Natural killer cell (primary cell): Measurements from ENCODE around the gene PIK3CB. TPM values are rescaled to one million over a fixed set of nuclear protein-coding genes. Genes with fewer than 3 reads are reported as not detected.

Experiments
- ATAC-seq, 3 donors: fragments of 150-1000 bp in 2 of 3; fragments of 200-7000 bp in 1 of 3; cut with Tn5 transposase; 1 replicate in 1 of 3; 2 replicates in 2 of 3; pipeline ENCODE4 v1.10.0; 2021; ENCODE audit warnings: mild to moderate bottlenecking in 2 of 3, moderate library complexity in 2 of 3
- DNase-seq, 2 donors: peaks; one replicate each; pipeline versions ENCODE4 v3.0.0 to v3.0.0-alpha.2; 2013 to 2021; ENCODE audit warnings: mixed read lengths in 1 of 2
- H3K27ac ChIP-seq: one replicate; pipeline ENCODE4 v1.5.1; 2013; ENCODE audit warnings: mild to moderate bottlenecking, low read length
- H3K27me3 ChIP-seq: one replicate; pipeline ENCODE4 v1.6.1; 2013; ENCODE audit warnings: low read length; ENCODE audit not compliant: control insufficient read depth, insufficient read depth
- H3K36me3 ChIP-seq: one replicate; pipeline ENCODE4 v1.6.1; 2013; ENCODE audit warnings: low read length; ENCODE audit not compliant: control insufficient read depth, insufficient read depth
- H3K4me1 ChIP-seq: one replicate; pipeline ENCODE4 v1.6.1; 2013; ENCODE audit warnings: low read length; ENCODE audit not compliant: control insufficient read depth, insufficient read depth
- H3K4me3 ChIP-seq: one replicate; pipeline ENCODE4 v1.5.1; 2013; ENCODE audit warnings: low read length
- H3K9me3 ChIP-seq: one replicate; pipeline ENCODE4 v1.6.1; 2013; ENCODE audit warnings: low read length; ENCODE audit not compliant: control insufficient read depth, insufficient read depth
- H3K27ac Mint-ChIP-seq, 2 donors: one replicate each; pipeline ENCODE4 v1.8.0; 2022; ENCODE audit warnings: mild to moderate bottlenecking in 2 of 2, mixed read lengths in 2 of 2, moderate library complexity in 1 of 2
- H3K27me3 Mint-ChIP-seq, 2 donors: one replicate each; pipeline ENCODE4 v1.8.0; 2022; ENCODE audit warnings: low read depth in 2 of 2, mixed read lengths in 2 of 2
- H3K36me3 Mint-ChIP-seq: one replicate; pipeline ENCODE4 v1.8.0; 2022; ENCODE audit warnings: mixed read lengths
- H3K4me1 Mint-ChIP-seq, 2 donors: one replicate each; pipeline ENCODE4 v1.8.0; 2022; ENCODE audit warnings: mixed read lengths in 2 of 2
- H3K4me3 Mint-ChIP-seq: one replicate; pipeline ENCODE4 v1.8.0; 2022; ENCODE audit warnings: mild to moderate bottlenecking, moderate library complexity, mixed read lengths
- H3K9me3 Mint-ChIP-seq, 2 donors: one replicate each; pipeline ENCODE4 v1.8.0; 2022; ENCODE audit warnings: mixed read lengths in 2 of 2
- WGBS: methylation state at CpG from one replicate; pipeline ENCODE4 v1.1.7; 2013; ENCODE audit warnings: missing lambda C conversion rate; ENCODE audit not compliant: insufficient coverage; 5-methylcytosine and 5-hydroxymethylcytosine counted together
- intact Hi-C: fragments of 100-400 bp; cut with micrococcal nuclease; formaldehyde crosslinking; loops from one replicate; pipeline ENCODE4 v1.14.2; 2022
- total RNA-seq, 4 donors: library from RNA; stranded (reverse); fragments of 120-200 nt in 1 of 4; gene quantifications; one replicate each; pipeline versions ENCODE4 v1.2.3 to v1.2.4, GENCODE V29; 2013 to 2022
- TF ChIP-seq, protein P1 (sequence below): fragments of 200-600 bp; IDR thresholded peaks from one replicate; pipeline ENCODE4 v1.8.0; 2022; ENCODE audit warnings: antibody characterized with exemption

The PIK3CB gene
- total RNA-seq, 3 donors from 2014 or later (not counting 1 experiment from before 2014, with no cell fraction given), result 13.2 to 20.2 (median 18.0) TPM

DNA sequence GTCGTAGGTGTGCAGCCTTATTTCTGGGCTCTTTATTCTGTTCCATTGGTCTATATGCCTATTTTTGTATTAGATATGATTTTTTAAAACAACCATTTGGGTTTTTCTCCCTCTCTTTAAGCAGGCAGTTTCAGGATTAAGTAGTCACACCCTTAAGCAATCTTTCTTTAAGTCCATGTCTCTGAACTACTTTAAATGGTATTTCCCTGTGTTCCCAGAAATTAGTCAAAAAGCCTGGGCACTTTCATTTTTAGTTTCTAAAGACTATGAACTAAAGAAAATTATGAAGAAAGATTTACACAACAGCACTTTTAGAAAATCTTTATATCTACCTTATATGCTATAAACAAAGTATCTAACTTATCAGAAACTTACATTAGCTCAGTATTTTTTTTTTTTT is 115.9 kb downstream of the PIK3CB start:
- Histone ChIP-seq H3K36me3 (no peaks in the 10 kb centered on the region), H3K27me3 (no peaks in the 10 kb centered on the region), H3K27ac (no peak overlapping the region), H3K4me3 (no peak overlapping the region), H3K9me3 (no peaks in the 10 kb centered on the region), H3K4me1 (no peaks in the 10 kb centered on the region)
- intact Hi-C loops, result no loop called here
- TF ChIP-seq, protein P1, sequence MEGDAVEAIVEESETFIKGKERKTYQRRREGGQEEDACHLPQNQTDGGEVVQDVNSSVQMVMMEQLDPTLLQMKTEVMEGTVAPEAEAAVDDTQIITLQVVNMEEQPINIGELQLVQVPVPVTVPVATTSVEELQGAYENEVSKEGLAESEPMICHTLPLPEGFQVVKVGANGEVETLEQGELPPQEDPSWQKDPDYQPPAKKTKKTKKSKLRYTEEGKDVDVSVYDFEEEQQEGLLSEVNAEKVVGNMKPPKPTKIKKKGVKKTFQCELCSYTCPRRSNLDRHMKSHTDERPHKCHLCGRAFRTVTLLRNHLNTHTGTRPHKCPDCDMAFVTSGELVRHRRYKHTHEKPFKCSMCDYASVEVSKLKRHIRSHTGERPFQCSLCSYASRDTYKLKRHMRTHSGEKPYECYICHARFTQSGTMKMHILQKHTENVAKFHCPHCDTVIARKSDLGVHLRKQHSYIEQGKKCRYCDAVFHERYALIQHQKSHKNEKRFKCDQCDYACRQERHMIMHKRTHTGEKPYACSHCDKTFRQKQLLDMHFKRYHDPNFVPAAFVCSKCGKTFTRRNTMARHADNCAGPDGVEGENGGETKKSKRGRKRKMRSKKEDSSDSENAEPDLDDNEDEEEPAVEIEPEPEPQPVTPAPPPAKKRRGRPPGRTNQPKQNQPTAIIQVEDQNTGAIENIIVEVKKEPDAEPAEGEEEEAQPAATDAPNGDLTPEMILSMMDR, result no peak
- 100% methylated on average over 1 of the region's 1 CpG for WGBS
- no peak for ATAC-seq
- Mint-ChIP-seq H3K27me3 (no peaks in the 10 kb centered on the region), H3K4me1 (no peaks in the 10 kb centered on the region), H3K27ac (no peak overlapping the region), H3K9me3 (no peaks in the 10 kb centered on the region), H3K36me3 (no peaks in the 10 kb centered on the region), H3K4me3 (no peak overlapping the region)
- no peak for DNase-seq

DNA sequence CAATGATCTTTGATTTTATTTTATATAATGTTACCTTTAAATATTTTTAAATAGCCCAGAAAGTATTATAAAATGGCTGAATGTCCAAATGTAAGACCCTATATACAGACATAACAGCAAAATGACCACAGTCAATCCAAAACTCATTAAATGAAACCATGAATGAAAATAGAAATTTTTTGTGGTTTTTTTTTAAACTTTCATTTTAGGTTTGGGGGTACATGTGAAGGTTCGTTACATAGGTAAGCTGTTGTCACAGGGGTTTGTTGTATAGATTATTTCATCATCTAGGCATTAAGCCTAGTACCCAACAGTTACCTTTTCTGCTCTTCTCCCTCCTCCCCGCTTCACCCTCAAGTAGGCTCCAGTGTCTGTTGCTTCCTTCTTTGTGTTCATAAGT is 117.4 kb downstream of the PIK3CB start:
- ATAC-seq (no peak), DNase-seq (no peak)
- TF ChIP-seq, protein P1, result no peak
- Histone ChIP-seq H3K36me3 (peaks cover 4% of the 10 kb centered on the region), H3K27ac (no peak overlapping the region), H3K4me1 (no peaks in the 10 kb centered on the region), H3K27me3 (no peaks in the 10 kb centered on the region), H3K4me3 (no peak overlapping the region), H3K9me3 (no peaks in the 10 kb centered on the region)
- intact Hi-C loops, result no loop called here
- 93% methylated on average over 1 of the region's 2 CpGs for WGBS
- Mint-ChIP-seq H3K9me3 (no peaks in the 10 kb centered on the region), H3K27me3 (no peaks in the 10 kb centered on the region), H3K4me3 (no peak overlapping the region), H3K4me1 (no peaks in the 10 kb centered on the region), H3K27ac (no peak overlapping the region), H3K36me3 (no peaks in the 10 kb centered on the region)

DNA sequence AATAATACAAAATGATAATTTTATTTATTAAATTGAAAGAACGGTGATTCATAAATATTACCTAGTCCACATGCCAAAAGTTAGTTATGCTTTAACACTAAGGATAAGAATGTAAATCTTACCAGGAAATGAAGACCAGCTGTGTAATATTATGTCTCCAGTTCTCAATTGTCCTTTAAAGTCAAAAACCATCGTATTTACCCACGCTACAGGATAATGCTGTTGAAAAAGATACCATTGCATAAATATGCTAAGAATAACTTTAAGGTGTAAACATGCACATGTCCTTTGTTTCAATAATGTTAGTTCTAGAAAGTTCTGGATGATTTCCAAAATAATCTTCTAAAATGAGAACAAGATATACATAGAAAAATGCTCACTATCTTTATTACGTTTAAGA is 122.6 kb downstream of the PIK3CB start:
- Mint-ChIP-seq H3K4me1 (no peaks in the 10 kb centered on the region), H3K27me3 (no peaks in the 10 kb centered on the region), H3K4me3 (no peak overlapping the region), H3K9me3 (no peaks in the 10 kb centered on the region), H3K36me3 (no peaks in the 10 kb centered on the region), H3K27ac (no peak overlapping the region)
- Histone ChIP-seq H3K27ac (no peak overlapping the region), H3K9me3 (no peaks in the 10 kb centered on the region), H3K27me3 (no peaks in the 10 kb centered on the region), H3K4me1 (no peaks in the 10 kb centered on the region), H3K4me3 (no peak overlapping the region), H3K36me3 (peaks cover 9% of the 10 kb centered on the region)
- whole genome bisulfite sequencing, result 100% methylated on average over 2 of the region's 4 CpGs
- TF ChIP-seq, protein P1, result no peak
- DNase-seq (no peak), ATAC-seq (no peak)
- intact Hi-C loops, result no loop called here

DNA sequence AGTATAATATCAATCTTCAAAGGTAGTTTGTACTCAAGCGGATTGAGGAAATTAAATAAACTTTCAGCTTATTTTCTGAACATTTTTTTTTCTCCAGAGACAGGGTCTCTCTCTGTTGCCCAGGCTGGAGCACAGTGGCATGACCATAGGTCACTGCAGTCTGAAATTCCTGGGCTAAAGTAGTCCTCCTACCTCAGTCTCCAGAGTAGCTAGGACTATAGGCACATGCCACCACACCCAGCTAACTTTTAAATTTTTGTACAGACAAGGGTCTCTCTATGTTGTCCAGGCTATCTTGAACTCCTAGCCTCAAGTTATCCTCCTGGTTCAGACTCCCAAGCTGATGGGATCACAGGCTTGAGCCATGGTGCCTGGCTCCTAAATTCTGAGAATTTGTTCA is 129.1 kb downstream of the PIK3CB start:
- no peak overlapping the region for H3K4me3 ChIP-seq
- intact Hi-C loops, result no loop called here
- no peak overlapping the region for H3K4me3 Mint-ChIP-seq
- H3K36me3 ChIP-seq, result peaks cover 11% of the 10 kb centered on the region
- no CpG with 5 or more reads among the region's 1 CpG for WGBS
- ATAC-seq (no peak), DNase-seq (no peak)
- H3K27ac Mint-ChIP-seq, result no peak overlapping the region
- H3K9me3 Mint-ChIP-seq, result no peaks in the 10 kb centered on the region
- no peaks in the 10 kb centered on the region for H3K27me3 Mint-ChIP-seq
- no peaks in the 10 kb centered on the region for H3K4me1 Mint-ChIP-seq
- TF ChIP-seq, protein P1, result no peak
- no peak overlapping the region for H3K27ac ChIP-seq
- H3K4me1 ChIP-seq, result no peaks in the 10 kb centered on the region
- no peaks in the 10 kb centered on the region for H3K36me3 Mint-ChIP-seq
- no peaks in the 10 kb centered on the region for H3K27me3 ChIP-seq
- no peaks in the 10 kb centered on the region for H3K9me3 ChIP-seq
